Measurements from ENCODE around the gene DSG1.
"Not testable (repeated sequence)": the region's sequence is repeated elsewhere in the genome, so short reads cannot be mapped to it uniquely, and the experiment has no call there.

Gene DSG1

GRCh38 chr18:31317860-31318259 lies at the start of gene DSG1:
Gene DSG1, plus strand, starts transcription at chr18:31318160. Its CDS starts 141 bp downstream, at chr18:31318301.
- no peak for DNase-seq

- DNase-seq = no peak
Measured at GRCh38 chr18:31268985-31269406, 49.0 kb upstream of the DSG1 start.

GRCh38 chr18:31269566-31269965 lies 48.4 kb upstream of the DSG1 start:
- DNase-seq = no peak

DNA sequence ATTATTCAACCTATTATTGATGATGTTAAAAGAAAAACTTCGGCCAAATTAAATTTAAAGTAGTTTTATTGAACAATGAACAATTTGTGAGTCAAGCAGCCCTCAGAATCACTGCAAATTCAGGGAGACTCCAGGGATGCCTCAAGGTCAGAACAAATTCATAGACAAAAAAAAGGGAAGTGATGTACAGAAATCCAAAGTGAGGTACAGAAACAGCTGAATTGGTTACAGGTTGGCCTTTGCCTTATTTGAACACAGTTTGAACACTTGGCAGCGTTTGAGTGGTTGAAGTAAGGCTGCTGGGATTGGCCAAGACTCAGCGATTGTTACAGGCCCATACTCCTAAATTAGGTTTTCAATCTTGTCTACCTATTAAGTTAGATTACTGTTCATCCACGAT lies 47.4 kb upstream of the DSG1 start:
- no peak for DNase-seq

DNA sequence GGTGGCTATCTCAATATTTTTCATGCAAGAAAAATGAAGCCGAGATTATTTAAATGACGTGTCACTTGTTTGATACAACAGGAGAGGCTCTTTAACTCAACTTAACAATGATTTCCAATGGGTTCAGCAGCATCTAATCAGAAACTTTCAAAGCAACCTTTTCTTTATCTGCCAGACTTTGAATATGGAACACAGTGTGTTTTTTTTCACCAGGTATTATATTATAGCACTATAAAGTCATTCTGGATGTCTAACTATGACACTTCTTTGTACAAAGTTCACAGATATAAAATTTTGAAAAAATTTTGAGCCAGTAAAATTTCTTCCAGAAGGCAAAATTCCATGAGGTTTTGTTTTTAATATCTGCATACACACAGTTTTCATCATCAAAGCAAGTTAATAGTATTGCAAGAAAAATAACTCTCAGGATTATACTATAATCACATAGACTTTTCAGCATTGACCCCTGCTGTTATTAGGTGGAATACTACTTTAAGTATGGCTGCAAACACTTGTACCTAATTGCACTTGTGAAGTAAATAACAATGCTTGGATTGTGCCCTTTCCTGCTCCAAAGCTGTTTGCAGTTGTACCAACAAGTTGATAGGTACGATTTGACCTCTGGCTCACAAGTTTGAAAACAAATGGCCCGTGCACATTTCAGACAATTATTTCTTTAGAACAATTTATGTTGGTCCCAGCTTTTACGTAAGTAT lies 44.0 kb upstream of the DSG1 start:
- DNase-seq = no peak

DNA sequence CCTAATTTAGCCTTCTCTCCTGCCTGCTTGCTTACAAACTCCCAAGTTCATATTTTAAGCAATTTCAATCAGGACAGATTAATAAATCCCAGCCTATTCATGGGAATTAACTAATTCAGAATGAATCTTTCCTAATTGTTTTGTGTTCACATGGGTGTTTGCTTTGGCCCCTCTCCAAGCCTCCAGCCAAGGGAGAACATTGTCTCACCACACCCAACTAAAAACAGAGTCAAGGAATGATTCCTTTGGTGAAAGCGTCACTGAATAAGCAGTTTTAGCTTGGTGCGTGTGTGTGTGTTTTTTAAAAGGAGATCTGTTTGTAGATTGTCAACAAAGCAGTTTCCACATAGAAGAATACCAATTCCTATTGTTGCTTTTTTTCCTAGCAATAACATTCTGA lies 43.0 kb upstream of the DSG1 start:
- no peak for DNase-seq

DNA sequence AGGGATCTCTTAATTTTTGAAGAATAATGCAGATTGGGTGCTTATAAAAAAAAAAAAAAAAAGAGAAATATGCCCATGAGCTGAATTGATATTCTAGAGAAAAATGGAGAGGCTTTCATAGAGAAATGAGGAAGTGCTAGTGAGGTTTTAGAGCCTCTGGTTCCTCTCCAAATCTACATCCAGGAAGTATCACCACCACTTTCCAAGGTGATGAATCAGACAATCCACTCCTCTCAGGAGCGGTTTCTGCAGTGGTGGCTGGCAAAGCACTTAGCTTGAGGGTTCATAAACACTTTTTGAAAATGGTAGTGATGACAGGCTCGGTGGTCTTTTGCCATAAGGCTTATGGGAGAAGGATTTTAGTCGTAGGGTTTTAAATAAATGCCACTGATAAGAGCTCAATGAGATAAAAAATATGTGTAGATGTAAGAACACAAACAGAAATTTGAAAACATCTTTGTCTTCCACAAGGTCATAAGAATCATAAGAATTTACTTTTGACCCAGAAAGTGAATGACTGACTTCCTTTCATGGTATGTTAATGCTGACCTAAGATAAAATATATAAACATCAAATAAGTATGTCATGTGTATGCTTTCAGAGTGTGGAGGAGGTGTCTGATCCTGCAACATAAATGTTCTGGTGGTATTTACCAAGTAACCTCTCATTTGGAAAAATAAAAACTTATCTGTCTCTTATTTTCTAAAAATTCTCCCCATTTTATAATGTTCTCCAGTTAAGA lies 42.1 kb upstream of the DSG1 start:
- peak; percentile 40 for DNase-seq

GRCh38 chr18:31278609-31279071 lies 39.3 kb upstream of the DSG1 start:
- DNase-seq = no peak

DNA sequence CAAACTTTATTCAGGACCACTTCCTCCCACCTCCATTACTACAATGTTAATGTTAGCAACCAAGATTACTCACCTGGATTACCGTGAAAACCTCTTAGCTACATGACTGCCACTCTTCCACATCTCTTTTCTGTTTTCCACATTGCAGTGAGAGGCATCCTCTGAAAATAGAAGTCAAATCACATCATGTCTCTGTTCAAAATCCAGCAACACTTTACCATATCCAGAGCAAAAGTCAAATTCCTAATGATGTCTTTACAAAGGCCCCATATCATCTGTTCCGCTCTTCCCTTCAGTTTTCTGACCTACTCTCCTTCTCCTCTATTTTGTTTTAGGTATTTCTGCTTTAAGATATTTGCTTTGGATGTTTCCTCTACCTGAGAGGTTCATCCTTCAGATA lies 37.5 kb upstream of the DSG1 start:
- DNase-seq = no peak

GRCh38 chr18:31281437-31281836 lies 36.5 kb upstream of the DSG1 start:
- no peak for DNase-seq

- not testable (repeated sequence) for DNase-seq
Measured at GRCh38 chr18:31289446-31289845, 28.5 kb upstream of the DSG1 start.

DNA sequence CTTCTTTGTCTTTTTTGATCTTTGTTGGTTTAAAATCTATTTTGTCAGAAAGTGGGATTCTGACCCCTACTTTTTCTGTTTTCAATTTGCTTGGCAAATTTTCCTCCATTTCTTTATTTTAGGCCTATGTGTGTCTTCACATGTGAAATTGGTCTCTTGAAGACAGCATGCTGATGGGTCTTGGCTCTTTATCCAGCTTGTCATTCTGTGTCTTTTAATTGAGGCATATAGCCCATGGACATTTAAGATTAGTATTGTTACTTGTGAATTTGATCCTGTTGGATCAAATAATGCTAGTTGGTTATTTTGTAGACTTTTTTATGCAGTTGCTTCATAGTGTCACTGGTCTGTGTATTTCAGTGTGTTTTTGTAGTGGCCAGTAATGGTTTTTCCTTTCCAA lies 26.3 kb upstream of the DSG1 start:
- DNase-seq = no peak

GRCh38 chr18:31294199-31294747 lies 23.7 kb upstream of the DSG1 start:
- DNase-seq = no peak

DNA sequence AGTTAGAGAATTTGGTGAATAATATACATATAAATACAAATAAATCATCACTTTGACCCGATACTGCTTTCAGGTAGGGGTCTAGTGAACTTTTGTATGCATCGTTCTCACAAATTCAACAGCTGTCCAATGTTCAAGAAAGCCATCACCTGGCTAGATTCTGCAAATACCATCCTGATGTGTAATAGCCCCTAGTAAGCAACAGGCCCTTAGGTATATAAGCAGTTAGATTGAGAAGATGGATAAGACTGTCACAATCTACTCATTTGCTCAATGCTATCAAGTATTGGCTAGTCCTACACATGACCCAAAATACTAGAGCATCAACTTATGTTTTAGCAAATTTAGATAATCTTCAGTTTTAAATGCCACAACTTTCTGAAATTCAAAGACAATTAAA lies 20.7 kb upstream of the DSG1 start:
- no peak for DNase-seq

DNA sequence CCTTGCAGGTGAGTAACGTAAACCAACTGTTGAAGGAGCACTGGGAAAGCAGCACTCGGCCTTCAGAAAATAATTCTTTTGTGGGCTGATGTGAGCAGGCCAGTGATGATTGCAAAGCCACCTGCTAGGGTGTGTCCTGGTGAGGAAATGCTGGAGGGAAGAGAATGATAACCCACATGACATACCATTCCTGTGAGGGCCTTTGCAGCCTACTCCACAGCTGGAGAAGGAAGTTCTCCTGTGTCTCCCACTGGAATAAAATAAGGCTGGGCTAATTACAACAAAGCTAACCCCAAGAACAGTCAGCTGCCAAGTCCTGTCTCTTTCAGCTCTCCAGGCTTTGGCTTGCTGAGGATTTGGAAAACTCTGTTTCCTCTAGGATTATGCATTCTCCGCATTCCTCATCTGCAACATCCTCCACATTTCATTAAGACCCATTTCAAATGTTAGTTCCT lies 16.7 kb upstream of the DSG1 start:
- no peak for DNase-seq

GRCh38 chr18:31302991-31303390 lies 15.0 kb upstream of the DSG1 start:
- no peak for DNase-seq

GRCh38 chr18:31303771-31304170 lies 14.2 kb upstream of the DSG1 start:
- DNase-seq = no peak

GRCh38 chr18:31309115-31309514 lies 8.8 kb upstream of the DSG1 start:
- DNase-seq = no peak

DNA sequence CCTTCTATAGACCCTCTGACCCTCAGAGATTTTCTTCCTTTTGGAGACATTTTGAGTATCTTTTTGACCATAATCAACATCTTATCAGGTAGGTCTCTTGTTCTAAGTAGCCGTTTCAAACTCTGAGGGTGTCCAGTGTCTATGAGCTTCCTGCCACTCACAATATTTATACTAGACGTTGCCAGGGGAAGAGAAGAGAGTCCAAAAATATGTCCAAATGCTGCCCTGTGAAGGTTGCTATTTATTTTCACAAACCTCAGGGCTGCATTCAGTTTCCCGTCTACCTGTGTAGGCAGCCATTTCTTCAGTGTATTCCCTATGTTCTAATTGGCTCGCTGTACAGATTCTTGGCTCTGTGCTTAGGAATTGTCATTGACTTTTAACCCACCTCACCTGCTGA lies 986 bp upstream of the DSG1 start:
- DNase-seq = no peak

DNA sequence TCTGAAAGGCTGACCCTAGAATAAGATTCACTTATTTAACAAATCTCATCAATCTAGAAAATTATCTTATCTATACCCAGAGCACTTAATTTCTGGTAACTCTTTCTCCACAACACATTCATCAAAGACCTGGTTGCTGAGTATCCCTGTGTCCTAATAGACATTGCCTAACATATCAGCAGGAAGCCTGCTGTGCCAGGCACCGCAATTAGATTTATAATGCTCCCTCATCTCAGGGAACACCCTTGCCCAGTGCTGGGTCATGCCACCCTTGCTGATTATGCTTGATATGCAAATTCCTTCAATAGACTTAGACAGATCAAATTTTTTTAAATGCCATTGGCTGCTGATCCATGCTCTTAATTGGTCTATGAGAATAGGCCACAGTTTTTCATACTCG lies 3.8 kb downstream of the DSG1 start:
- no peak for DNase-seq

DNA sequence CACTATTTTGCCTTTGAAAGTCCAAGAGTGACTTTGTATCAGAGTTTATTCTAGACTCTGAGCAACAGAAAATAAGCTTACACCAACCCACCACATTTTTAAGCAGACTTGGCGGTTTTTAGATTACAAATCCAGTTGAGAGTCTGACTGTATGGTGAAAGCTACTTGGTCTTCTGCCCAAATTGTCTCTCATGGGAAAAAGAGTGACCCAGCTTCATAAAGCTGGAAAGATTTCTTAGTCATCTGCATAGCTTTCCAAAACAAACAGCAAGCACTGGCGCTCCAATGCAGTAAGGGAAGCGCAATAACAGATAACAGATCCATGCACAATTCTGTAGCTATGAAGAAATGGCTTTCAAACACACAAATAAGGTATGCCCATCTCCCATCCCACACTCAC lies 7.1 kb downstream of the DSG1 start:
- no peak for DNase-seq

- DNase-seq = no peak
Measured at GRCh38 chr18:31329787-31330438, 12.0 kb downstream of the DSG1 start.

DNA sequence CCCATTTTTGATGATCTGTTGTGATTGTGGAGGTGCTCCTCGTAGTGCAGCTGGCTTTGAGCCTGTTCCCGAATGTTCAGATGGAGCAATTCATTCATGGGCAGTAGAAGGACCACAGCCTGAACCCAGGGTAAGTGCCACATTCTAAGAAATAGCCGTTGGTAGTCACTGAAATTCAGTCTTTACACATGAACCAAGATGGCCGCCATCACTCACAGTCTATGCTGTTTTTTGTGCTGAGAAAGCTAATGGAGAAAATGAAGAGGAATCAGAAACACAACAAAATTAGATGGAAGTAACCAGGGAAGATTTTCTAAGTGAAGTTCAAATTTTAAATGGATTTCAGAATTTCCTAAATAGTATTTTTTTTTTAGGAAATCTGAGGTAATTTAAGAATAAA lies 25.5 kb downstream of the DSG1 start:
- no peak for DNase-seq

DNA sequence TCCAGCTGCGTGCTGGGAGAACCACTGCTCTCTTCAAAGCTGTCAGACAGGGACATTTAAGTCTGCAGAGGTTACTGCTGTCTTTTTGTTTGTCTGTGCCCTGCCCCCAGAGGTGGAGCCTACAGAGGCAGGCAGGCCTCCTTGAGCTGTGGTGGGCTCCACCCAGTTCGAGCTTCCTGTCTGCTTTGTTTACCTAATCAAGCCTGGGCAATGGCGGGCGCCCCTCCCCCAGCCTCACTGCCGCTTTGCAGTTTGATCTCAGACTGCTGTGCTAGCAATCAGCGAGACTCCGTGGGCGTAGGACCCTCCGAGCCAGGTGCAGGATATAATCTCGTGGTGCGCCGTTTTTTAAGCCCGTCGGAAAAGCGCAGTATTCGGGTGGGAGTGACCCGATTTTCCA lies 35.4 kb downstream of the DSG1 start:
- not testable (repeated sequence) for DNase-seq
